RWPE2 (cell line): ENCODE measurements around the gene GAB2.

ENCODE experiments used
- ATAC-seq: fragments of 200-7000 bp; cut with Tn5 transposase; 3 replicates; pipeline ENCODE4 v1.9.1; 2021; ENCODE audit warnings: low read depth
- DNase-seq: peaks from one replicate; pipeline ENCODE4 v3.0.0-alpha.2; 2020; ENCODE audit warnings: low spot score
- H3K27ac ChIP-seq: fragments of 450-650 bp; 2 replicates; pipeline ENCODE4 v1.5.1; 2017; ENCODE audit warnings: mild to moderate bottlenecking; ENCODE audit not compliant: poor library complexity, severe bottlenecking
- H3K27me3 ChIP-seq: fragments of 250-450 bp; sonication (Bioruptor Pico); 2 replicates; pipeline ENCODE4 v1.5.1; 2021; ENCODE audit warnings: mild to moderate bottlenecking, moderate library complexity; ENCODE audit not compliant: insufficient read depth, poor library complexity, severe bottlenecking
- H3K36me3 ChIP-seq: fragments of 250-450 bp; sonication (Bioruptor Pico); 2 replicates; pipeline ENCODE4 v1.5.1; 2020; ENCODE audit warnings: low read depth, mild to moderate bottlenecking, moderate library complexity
- H3K4me1 ChIP-seq: fragments of 250-450 bp; sonication (Bioruptor Pico); 2 replicates; pipeline ENCODE4 v1.5.1; 2021; ENCODE audit warnings: mild to moderate bottlenecking, moderate library complexity; ENCODE audit not compliant: insufficient read depth, poor library complexity, severe bottlenecking
- H3K4me3 ChIP-seq: fragments of 250-450 bp; sonication (Bioruptor Pico); 2 replicates; pipeline ENCODE4 v1.5.1; 2021; ENCODE audit warnings: mild to moderate bottlenecking, moderate library complexity; ENCODE audit not compliant: severe bottlenecking
- H3K9me3 ChIP-seq: fragments of 250-450 bp; sonication (Bioruptor Pico); 2 replicates; pipeline ENCODE4 v1.5.1; 2021; ENCODE audit warnings: mild to moderate bottlenecking, moderate library complexity; ENCODE audit not compliant: severe bottlenecking
- TF ChIP-seq, protein P1 (sequence below): fragments of 450-650 bp; IDR thresholded peaks from one replicate; pipeline ENCODE4 v1.5.1; 2017; ENCODE audit warnings: mild to moderate bottlenecking, moderate library complexity; ENCODE audit not compliant: poor library complexity, severe bottlenecking

GAB2 gene

DNA sequence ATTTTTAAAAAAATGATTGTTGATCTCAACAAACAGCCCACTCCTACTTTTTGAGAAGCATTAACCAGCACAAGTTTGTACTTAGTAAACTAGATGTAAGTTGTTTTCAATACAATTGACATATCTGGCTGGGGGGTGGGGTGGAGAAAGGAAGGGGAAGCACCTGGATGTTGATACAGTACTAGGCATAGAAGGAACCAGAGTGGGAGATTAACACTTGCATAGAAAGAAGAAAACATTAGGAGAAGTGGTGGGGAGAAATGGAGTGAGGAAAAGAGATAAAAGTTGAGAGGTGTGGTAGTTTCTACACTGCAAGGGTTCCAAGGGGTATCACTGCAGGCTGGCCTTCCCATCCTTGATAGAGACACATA is 10.6 kb upstream of the GAB2 start:
- no peaks in the 10 kb centered on the region for H3K9me3 ChIP-seq
- no peak overlapping the region for H3K4me3 ChIP-seq
- H3K36me3 ChIP-seq = no peaks in the 10 kb centered on the region
- H3K27ac ChIP-seq = no peak overlapping the region
- no peaks in the 10 kb centered on the region for H3K27me3 ChIP-seq
- DNase-seq (no peak), ATAC-seq (no peak)
- TF ChIP-seq, protein P1, sequence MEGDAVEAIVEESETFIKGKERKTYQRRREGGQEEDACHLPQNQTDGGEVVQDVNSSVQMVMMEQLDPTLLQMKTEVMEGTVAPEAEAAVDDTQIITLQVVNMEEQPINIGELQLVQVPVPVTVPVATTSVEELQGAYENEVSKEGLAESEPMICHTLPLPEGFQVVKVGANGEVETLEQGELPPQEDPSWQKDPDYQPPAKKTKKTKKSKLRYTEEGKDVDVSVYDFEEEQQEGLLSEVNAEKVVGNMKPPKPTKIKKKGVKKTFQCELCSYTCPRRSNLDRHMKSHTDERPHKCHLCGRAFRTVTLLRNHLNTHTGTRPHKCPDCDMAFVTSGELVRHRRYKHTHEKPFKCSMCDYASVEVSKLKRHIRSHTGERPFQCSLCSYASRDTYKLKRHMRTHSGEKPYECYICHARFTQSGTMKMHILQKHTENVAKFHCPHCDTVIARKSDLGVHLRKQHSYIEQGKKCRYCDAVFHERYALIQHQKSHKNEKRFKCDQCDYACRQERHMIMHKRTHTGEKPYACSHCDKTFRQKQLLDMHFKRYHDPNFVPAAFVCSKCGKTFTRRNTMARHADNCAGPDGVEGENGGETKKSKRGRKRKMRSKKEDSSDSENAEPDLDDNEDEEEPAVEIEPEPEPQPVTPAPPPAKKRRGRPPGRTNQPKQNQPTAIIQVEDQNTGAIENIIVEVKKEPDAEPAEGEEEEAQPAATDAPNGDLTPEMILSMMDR = no peak
- no peaks in the 10 kb centered on the region for H3K4me1 ChIP-seq

GRCh38 chr11:78427615-78428265 is 10.1 kb upstream of the GAB2 start:
- TF ChIP-seq, protein P1 = no peak
- Histone ChIP-seq H3K36me3 (no peaks in the 10 kb centered on the region), H3K9me3 (no peaks in the 10 kb centered on the region), H3K4me1 (no peaks in the 10 kb centered on the region), H3K4me3 (no peak overlapping the region), H3K27me3 (no peaks in the 10 kb centered on the region), H3K27ac (no peak overlapping the region)
- DNase-seq (no peak), ATAC-seq (no peak)

- ATAC-seq (no peak), DNase-seq (no peak)
- Histone ChIP-seq H3K9me3 (no peaks in the 10 kb centered on the region), H3K27me3 (no peaks in the 10 kb centered on the region), H3K4me3 (no peak overlapping the region), H3K36me3 (no peaks in the 10 kb centered on the region), H3K27ac (no peak overlapping the region), H3K4me1 (no peaks in the 10 kb centered on the region)
- TF ChIP-seq, protein P1 = no peak
These were observed 9.2 kb upstream of the GAB2 start for GRCh38 chr11:78426845-78427244.

DNA sequence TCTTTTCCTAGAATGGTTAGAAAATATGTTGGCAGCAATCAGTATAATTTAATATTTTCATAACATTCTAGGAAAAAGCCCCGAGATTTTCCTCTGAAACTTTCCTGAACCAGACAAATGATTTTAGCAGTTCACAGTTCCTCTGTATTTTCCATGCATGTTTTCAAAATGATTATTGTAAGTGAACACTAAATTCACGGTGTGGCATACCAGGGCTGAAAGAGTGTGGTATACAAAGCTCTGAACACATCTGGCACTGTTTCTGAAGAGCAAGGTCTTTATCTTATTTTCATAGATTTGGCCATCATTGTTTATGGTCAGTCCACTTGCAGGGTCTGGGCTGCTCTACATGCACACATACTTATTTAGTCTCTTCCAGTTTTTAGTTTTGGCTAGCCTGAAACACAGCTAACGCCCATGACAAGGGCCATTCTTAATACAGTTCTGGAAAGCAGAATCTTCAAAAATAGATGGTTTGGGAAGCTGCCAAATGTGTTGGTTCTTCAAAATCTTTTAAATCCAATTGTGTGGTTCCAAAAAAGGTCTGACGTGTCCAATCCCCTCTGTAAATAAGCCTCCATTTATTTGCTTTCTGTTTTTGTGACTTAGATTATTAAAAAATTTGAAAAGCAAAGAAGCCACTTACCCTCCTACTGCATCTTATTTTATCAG is 7.9 kb upstream of the GAB2 start:
- ATAC-seq (no peak), DNase-seq (no peak)
- H3K4me3 ChIP-seq = no peak overlapping the region
- no peaks in the 10 kb centered on the region for H3K27me3 ChIP-seq
- H3K9me3 ChIP-seq = no peaks in the 10 kb centered on the region
- H3K36me3 ChIP-seq = no peaks in the 10 kb centered on the region
- no peak overlapping the region for H3K27ac ChIP-seq
- TF ChIP-seq, protein P1 = no peak
- H3K4me1 ChIP-seq = no peaks in the 10 kb centered on the region
